HL-60 (cell line): ENCODE measurements around the gene CACFD1.

Experiments
- POLR2AphosphoS5 ChIP-seq: IDR thresholded peaks from 2 replicates; pipeline ENCODE4 v1.6.1; 2012; ENCODE audit warnings: low read depth
- TF ChIP-seq, protein P1 (sequence below): IDR thresholded peaks from one replicate; pipeline ENCODE4 v1.5.1; 2011; ENCODE audit warnings: low read length, control low read depth, inconsistent platforms; ENCODE audit not compliant: insufficient read depth
- TF ChIP-seq, protein P2 (sequence below): IDR thresholded peaks from 2 replicates; pipeline ENCODE4 v1.6.1; 2012; ENCODE audit warnings: low read depth; ENCODE audit not compliant: insufficient replicate concordance

DNA sequence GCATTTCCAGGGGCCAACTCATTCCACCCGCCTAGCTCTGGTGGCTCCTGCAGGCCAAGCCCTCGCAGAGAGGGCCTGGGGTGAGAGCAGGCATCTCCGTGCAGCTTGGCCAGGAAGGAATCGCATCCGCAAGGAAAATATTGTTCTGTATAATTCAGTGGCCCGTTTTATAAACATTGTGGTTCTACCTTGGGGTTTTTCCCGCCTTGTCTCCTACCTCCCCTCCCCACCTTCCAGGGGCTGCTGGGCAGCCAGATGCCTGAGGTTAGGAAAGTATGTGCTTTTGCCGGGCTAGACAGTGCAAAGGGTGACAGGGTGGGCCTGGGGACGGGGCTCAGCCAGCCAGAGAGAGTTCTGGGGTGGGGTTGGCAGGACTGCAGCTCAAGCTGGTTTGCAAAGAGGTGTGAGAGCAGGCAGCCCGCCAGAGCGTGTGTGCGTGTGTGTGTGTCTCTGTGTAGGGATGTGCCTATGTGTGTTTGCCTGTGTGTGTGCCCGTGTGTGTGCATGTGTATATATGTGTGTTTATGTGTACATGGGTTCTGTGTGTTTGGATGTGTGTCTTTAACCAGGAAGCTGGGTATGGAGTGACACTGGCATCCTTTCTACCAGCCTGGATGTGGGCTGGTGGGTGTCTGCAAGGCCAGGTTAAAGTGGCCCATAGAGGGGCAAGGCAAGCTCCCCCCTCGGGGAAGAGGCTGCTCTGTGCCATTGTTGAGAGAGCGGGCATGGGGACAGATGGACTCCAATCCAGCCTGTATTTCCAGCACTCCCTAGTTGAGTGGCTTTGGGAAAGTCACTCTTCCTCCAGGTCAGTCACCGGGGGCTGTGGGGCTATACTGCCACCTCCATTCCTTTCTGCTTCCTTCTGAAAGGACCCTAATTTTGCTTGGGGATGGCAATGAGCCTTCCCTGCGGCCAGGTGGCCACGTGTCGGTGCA lies 29.7 kb downstream of the CACFD1 start:
- TF ChIP-seq, protein P1, sequence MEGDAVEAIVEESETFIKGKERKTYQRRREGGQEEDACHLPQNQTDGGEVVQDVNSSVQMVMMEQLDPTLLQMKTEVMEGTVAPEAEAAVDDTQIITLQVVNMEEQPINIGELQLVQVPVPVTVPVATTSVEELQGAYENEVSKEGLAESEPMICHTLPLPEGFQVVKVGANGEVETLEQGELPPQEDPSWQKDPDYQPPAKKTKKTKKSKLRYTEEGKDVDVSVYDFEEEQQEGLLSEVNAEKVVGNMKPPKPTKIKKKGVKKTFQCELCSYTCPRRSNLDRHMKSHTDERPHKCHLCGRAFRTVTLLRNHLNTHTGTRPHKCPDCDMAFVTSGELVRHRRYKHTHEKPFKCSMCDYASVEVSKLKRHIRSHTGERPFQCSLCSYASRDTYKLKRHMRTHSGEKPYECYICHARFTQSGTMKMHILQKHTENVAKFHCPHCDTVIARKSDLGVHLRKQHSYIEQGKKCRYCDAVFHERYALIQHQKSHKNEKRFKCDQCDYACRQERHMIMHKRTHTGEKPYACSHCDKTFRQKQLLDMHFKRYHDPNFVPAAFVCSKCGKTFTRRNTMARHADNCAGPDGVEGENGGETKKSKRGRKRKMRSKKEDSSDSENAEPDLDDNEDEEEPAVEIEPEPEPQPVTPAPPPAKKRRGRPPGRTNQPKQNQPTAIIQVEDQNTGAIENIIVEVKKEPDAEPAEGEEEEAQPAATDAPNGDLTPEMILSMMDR = no peak
- no peak for TF ChIP-seq POLR2AphosphoS5
- TF ChIP-seq, protein P2, sequence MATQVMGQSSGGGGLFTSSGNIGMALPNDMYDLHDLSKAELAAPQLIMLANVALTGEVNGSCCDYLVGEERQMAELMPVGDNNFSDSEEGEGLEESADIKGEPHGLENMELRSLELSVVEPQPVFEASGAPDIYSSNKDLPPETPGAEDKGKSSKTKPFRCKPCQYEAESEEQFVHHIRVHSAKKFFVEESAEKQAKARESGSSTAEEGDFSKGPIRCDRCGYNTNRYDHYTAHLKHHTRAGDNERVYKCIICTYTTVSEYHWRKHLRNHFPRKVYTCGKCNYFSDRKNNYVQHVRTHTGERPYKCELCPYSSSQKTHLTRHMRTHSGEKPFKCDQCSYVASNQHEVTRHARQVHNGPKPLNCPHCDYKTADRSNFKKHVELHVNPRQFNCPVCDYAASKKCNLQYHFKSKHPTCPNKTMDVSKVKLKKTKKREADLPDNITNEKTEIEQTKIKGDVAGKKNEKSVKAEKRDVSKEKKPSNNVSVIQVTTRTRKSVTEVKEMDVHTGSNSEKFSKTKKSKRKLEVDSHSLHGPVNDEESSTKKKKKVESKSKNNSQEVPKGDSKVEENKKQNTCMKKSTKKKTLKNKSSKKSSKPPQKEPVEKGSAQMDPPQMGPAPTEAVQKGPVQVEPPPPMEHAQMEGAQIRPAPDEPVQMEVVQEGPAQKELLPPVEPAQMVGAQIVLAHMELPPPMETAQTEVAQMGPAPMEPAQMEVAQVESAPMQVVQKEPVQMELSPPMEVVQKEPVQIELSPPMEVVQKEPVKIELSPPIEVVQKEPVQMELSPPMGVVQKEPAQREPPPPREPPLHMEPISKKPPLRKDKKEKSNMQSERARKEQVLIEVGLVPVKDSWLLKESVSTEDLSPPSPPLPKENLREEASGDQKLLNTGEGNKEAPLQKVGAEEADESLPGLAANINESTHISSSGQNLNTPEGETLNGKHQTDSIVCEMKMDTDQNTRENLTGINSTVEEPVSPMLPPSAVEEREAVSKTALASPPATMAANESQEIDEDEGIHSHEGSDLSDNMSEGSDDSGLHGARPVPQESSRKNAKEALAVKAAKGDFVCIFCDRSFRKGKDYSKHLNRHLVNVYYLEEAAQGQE = no peak
